ENCODE data around the gene KRTAP5-1.

The KRTAP5-1 gene

GRCh38 chr11:1559111-1559951 lies 25.8 kb downstream of the KRTAP5-1 start:
- peak; percentile 96 for DNase-seq (ENCODE audit: low spot score)

GRCh38 chr11:1558775-1559110 lies 26.3 kb downstream of the KRTAP5-1 start:
- no peak for DNase-seq (ENCODE audit: low spot score)

GRCh38 chr11:1557904-1558774 lies 26.9 kb downstream of the KRTAP5-1 start:
- DNase-seq (ENCODE audit: low spot score): no peak

GRCh38 chr11:1557051-1557884 lies 27.8 kb downstream of the KRTAP5-1 start:
- no peak for DNase-seq (ENCODE audit: low spot score)

GRCh38 chr11:1556278-1556902 lies 28.7 kb downstream of the KRTAP5-1 start:
- DNase-seq (ENCODE audit: low spot score): no peak

GRCh38 chr11:1555713-1556153 lies 29.4 kb downstream of the KRTAP5-1 start:
- no peak for DNase-seq (ENCODE audit: low spot score)

GRCh38 chr11:1554981-1555712 lies 29.9 kb downstream of the KRTAP5-1 start:
- DNase-seq (ENCODE audit: low spot score): no peak

GRCh38 chr11:1553808-1554594 lies 31.1 kb downstream of the KRTAP5-1 start:
- DNase-seq (ENCODE audit: low spot score): no peak

GRCh38 chr11:1549338-1550330 lies 35.4 kb downstream of the KRTAP5-1 start:
- peak; percentile 73 for DNase-seq (ENCODE audit: low spot score)

GRCh38 chr11:1548221-1549070 lies 36.6 kb downstream of the KRTAP5-1 start:
- DNase-seq (ENCODE audit: low spot score): peak; percentile 55

GRCh38 chr11:1547467-1548098 lies 37.5 kb downstream of the KRTAP5-1 start:
- no peak for DNase-seq (ENCODE audit: low spot score)

GRCh38 chr11:1546536-1547466 lies 38.3 kb downstream of the KRTAP5-1 start:
- DNase-seq (ENCODE audit: low spot score): no peak

- DNase-seq (ENCODE audit: low spot score): no peak
Measured at GRCh38 chr11:1546077-1546535, 39.0 kb downstream of the KRTAP5-1 start.

- no peak for DNase-seq (ENCODE audit: low spot score)
Measured at GRCh38 chr11:1545432-1545831, 39.7 kb downstream of the KRTAP5-1 start.

- no peak for DNase-seq (ENCODE audit: low spot score)
Measured at GRCh38 chr11:1544536-1544935, 40.5 kb downstream of the KRTAP5-1 start.

GRCh38 chr11:1543606-1544263 lies 41.3 kb downstream of the KRTAP5-1 start:
- no peak for DNase-seq (ENCODE audit: low spot score)

Measured in pons (tissue), 1 donor.